ENCODE data around the gene ZNF664.

DNA sequence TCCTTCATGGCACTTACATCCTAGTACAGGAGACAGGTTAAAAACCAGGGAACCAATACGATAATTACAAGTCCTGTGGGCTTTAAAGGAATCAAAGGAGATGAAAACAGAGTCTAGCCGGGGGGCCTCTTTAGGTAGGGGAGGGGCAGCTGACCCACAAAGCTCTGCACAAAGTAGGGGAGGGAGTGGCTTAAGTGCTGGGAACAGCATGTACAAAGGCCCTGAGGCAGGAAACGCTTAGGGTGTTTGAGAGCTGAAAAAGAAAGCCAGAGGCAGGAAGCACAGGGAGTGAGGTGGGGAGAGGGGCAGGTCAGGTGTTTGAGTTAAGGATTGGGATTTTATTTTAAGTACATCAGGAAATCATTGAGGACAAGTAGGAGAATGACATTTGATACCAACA is 37.7 kb downstream of the ZNF664 start:
- TF ChIP-seq, protein P1, sequence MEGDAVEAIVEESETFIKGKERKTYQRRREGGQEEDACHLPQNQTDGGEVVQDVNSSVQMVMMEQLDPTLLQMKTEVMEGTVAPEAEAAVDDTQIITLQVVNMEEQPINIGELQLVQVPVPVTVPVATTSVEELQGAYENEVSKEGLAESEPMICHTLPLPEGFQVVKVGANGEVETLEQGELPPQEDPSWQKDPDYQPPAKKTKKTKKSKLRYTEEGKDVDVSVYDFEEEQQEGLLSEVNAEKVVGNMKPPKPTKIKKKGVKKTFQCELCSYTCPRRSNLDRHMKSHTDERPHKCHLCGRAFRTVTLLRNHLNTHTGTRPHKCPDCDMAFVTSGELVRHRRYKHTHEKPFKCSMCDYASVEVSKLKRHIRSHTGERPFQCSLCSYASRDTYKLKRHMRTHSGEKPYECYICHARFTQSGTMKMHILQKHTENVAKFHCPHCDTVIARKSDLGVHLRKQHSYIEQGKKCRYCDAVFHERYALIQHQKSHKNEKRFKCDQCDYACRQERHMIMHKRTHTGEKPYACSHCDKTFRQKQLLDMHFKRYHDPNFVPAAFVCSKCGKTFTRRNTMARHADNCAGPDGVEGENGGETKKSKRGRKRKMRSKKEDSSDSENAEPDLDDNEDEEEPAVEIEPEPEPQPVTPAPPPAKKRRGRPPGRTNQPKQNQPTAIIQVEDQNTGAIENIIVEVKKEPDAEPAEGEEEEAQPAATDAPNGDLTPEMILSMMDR (conservative IDR thresholded peaks at IDR 0.05), result no peak
- no peak for TF ChIP-seq ZFX (IDR thresholded peaks at IDR 0.05)

Measured in C4-2B (cell line).